Prostate gland (tissue), 2 donors: ENCODE data around the gene ADAMTS2.

Experiments
- CTCF ChIP-seq, 4 experiments: fragments of 200-600 bp in 2 of 4; fragments of 450-650 bp in 2 of 4; sonication (generic) in 2 of 4; IDR thresholded peaks; 1 replicate in 3 of 4; 2 replicates in 1 of 4; pipeline ENCODE4 v1.5.1; 2016 to 2019; ENCODE audit warnings: antibody characterized with exemption in 4 of 4, mild to moderate bottlenecking in 2 of 4, moderate library complexity in 2 of 4
- POLR2A ChIP-seq: fragments of 450-650 bp; IDR thresholded peaks from one replicate; pipeline ENCODE4 v1.6.1; 2016; ENCODE audit warnings: antibody characterized with exemption, mild to moderate bottlenecking

DNA sequence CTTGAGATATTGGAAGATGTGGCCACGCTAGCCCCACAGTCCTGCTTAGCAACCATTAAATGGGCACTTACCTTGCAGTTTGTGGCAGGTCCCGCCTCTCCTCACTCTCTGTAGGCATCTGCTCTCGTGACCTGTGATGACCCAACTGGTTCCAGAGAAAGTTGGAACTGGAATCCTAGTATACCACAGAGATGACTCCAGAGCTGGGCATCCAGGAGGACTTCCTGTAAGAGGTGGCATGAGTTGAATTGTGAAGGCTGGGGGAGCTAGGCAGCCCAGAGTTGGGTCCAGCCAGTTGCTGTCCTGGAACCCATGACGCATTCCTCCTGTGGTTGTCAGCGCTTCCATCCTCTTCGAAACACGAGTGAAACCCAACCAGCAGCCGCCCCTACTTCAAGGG, 1.6 kb upstream of the ADAMTS2 start:
- no peak for TF ChIP-seq CTCF (IDR thresholded peaks at IDR 0.05)
- no peak for TF ChIP-seq POLR2A
